NCI-H82 (cell line): Measurements from ENCODE around the gene PRPF4.

Experiments used
- DNase-seq: peaks from one replicate; lab custom pipeline; 2025; lab: John Stamatoyannopoulos, UW

The PRPF4 gene

DNA sequence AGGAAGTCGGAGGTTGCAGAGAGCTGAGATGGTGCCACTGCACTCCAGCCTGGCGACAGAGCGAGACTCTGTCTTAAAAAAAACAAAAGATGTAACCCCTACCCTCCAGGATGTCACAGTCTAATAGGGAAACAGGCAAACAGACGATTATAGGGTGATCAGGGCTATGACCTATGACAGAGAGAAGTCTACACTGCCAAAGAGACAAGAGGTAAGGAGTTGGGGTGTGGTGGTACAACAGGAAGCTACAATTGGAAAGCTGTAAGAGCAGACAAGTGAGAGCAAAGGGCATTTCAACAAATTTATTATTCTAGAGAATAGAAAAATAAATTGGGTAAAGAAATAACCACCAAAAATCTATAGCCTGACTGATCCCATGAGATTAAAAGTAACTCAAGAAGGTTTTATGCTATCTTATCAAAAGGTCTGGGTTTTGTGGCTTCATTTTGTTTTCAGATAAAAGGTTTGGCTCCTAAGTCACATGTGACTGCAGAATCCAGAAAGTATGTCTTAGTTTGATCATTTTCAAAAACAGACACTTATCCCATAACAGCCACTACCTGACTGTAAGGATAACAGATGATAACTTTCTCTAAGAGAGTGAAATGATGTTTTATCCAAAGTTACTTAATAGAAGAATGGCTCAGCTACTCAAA, 7.4 kb upstream of the PRPF4 start:
- no peak for DNase-seq

DNA sequence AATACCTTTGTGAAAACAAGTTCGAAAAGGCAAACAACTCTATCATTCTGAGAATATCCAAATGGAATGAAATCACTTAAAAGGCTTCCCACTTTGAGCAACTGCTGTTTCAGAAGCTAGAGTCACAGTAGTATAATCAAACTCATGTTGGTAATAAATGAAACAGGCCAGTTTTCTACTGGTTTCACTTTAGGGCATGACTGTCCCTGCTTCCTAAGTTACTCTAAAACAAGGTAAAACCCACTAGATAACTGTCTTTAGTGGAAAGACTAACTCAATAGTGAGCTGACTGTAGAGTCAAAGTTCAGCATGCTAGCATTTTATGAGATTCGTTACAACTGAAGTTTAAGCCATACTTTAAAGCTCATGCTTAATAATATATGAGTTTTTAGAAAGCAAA, 6.1 kb upstream of the PRPF4 start:
- no peak for DNase-seq

DNA sequence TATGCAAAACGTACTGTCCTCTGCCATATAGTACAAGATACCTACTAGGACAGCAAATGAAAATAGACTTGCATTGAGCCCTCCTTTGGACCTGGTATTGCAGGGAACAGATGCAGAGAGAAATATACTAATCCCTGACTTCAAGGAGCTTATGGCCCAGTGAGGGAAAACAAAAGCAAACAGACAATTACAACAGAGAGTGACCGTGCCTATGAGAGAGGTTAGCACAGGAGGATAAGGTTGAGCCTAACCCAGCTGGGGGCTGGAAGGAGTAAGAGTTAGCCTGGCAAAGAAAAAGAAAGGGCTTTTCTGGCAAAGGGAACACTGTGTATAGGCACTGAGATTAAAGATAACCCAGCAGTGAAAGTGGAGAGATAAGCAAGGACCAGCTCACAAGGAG, 5.6 kb upstream of the PRPF4 start:
- peak; percentile 79 for DNase-seq

DNA sequence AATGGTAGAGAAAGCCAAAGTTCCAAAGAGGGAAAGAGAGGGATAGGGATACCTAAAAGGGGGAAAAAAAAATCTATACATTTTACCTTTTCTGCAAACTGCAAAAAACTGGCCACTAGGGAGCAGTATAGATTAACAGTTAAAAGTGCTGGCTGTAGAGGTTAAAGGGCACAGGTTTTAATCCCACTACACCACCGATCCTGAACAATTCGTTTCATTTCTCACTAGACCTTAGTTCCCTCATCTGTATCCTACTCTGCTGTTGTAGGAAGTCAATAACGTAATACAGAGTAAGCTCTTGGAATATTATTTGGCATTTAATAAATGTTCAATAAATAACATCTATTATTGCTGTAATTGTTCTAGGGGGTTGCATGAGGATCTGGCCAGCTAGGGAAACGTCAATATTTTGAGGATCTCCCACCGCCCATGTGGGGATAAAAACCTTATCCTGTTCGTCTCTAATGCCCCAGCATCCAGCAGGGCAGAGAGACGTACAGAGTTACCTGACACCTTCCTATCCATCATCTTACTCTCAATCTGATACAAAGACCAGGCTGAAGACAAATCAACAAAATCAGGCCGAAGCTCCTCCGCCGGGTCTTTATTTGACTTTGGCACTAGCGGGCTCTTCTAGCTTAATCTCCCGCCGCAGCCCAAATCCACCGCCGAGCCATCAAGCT, 843 bp upstream of the PRPF4 start:
- peak; percentile 88 for DNase-seq

DNA sequence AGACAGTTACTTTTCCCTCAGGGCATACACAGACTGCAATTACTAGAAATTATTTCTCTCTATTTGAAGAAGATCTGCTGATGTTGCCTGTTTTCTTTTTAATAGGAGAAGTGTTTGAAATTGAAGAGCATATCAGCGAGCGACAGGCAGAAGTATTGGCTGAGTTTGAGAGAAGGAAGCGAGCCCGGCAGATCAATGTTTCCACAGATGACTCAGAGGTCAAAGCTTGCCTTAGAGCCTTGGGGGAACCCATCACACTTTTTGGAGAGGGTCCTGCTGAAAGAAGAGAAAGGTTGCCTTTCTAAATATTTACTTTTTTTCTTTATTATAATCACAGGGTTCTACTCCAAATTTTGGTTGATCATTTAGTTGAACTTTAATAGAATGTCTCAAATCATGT, 3.4 kb downstream of the PRPF4 start:
- DNase-seq, result no peak

DNA sequence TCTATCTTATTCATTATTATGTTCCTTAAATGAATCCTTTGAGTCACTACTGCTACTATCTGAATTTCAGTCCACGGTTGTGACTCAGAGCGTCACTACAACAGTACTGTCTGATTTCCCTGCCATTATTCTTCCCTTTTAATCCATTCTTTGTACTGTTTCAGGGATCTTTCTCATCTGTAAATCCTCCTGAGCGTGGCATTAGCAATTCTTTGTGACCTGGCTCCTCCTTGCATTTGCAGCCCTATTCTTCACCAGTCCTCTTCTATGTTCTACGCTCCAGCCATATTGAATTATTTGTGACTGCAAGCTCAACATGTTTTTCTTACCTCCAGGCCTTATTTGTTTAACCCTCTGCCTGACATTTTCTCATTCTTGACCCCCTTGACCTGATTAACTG, 5.9 kb downstream of the PRPF4 start:
- DNase-seq, result no peak

DNA sequence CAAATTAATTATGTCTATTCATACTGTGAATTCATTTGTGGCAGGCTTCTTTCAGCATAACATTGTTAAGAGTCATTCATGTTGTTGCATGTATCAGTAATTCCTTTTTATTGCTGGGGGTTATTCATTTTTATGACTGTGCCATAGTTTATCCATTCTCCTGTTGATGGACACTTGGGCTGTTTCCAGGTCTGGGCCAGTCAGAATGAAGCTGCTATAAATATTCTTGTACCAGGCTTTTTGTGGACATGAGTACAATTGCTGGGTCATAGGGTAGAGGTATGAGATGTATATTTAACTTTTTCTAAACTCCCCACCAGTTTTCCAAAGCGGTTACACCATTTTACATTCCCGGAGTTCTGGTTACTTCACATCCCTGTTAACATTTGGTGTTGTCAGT, 13.6 kb downstream of the PRPF4 start:
- no peak for DNase-seq

DNA sequence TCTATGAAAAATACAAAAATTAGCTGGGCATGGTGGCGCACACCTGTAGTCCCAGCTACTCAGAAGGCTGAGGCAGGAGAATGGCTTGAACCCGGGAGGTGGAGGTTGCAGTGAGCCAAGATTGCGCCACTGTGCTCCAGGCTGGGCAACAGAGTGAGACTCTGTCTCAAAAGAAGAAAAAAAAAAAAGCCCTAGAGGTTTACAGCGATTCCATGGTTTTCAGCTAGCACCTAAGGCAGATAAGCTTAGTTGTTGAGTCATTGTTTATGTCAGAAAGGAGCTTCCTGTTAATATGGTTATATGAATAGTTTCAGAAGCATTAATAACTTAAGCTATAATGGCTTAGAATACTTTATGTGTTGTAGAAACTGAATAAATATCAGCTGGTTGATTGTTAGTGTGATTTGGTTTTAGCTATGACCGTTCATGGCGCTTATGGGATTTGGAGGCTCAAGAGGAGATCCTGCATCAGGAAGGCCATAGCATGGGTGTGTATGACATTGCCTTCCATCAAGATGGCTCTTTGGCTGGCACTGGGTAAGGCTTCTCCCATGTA, 14.7 kb downstream of the PRPF4 start:
- no peak for DNase-seq

DNA sequence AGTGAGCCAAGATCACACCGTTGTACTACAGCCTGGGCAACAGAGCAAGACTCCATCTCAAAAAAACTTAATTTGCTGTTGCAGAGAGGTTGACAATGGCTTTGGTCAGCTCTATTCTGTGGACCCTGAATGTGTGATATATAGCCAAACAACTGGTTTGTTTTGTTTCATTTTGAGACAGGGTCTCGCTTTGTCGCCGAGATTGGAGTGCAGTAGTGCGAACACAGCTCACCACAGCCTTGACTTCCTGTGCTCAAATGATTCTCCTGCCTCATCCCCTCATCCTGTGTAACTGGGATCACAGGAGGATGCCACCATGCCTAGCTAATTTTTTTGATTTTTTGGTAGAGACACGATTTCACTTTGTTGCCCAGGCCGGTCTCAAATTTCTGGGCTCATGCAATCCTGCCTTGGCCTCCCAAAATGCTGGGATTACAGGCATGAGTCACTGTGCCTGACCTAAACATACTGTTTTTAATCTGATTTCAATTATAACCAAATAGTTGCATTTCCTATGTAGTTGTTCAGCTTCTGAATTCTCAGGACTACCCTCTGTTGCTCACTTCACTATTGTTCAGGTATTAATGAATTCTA, 17.9 kb downstream of the PRPF4 start:
- no peak for DNase-seq

DNA sequence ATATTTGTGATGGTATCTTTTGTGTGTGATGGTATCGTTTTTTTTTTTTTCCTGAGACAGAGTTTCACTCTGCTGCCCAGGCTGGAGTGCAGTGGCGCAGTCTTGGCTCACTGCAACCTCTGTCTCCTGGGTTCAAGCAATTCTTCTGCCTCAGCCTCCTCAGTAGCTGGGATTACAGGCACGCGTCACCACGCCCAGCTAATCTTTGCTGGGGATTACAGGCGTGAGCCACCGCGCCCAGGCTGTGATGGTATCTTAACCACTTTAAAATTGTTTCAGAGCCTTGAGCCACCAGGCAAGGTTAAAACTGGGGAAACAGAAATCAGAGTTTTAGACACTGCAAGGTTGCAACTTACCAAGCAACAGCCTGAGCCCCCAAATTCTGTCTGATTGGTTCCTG, 20.8 kb downstream of the PRPF4 start:
- peak; percentile 77 for DNase-seq

DNA sequence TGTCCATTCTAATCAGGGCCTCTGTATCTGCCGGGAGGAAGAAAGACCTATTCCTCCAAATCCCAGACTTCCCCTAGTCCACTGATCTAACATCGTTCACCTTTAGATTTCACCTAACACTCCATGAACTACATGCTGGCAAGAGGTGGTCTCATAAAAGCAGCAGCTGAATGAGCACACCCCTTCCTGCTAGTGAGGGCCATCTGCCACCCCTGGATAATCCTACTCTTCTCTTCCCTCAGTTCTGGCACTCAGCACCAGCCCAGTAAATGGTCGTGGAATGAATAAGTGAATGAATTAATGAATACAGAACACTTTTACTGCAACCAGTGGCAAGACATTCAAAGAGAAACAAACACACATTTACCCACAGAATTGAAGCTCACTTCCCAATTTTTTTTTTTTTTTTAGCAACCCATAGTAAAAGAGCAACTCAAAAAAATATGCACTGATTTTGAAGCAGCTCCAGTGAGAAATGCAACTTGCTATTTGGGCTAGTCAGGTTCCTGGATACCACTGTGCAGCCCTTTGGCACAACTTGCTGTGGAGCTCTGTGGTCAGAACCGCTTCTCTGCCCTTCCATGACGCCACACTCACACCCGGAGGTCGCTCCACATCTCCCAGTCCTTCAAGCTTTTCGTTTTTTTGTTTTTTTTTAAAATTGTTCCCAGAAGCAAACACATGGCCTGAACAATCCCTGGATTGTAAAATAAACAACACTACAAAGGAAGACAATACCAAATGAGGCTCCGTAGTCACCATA, 21.5 kb downstream of the PRPF4 start:
- DNase-seq, result peak; percentile 93

DNA sequence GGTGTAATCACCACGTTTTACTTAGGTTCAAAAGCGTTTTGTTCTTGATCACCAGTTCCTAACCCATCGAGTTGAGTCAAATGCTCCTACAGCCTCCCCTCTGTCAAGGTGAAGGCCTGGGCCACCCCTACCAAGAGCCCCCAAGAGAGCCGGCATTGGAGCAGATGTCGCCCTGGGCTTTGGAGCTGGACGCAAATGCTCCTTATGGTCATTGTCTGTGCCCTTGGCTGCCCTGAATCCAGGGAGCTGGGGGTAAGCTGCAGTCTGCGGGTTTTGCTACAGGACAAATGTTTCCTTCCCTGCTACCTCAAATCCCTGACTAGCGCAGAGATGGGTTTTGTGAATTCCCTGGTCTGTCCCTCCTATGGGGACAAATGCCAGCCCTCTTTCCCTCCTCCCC, 22.9 kb downstream of the PRPF4 start:
- peak; percentile 53 for DNase-seq

DNA sequence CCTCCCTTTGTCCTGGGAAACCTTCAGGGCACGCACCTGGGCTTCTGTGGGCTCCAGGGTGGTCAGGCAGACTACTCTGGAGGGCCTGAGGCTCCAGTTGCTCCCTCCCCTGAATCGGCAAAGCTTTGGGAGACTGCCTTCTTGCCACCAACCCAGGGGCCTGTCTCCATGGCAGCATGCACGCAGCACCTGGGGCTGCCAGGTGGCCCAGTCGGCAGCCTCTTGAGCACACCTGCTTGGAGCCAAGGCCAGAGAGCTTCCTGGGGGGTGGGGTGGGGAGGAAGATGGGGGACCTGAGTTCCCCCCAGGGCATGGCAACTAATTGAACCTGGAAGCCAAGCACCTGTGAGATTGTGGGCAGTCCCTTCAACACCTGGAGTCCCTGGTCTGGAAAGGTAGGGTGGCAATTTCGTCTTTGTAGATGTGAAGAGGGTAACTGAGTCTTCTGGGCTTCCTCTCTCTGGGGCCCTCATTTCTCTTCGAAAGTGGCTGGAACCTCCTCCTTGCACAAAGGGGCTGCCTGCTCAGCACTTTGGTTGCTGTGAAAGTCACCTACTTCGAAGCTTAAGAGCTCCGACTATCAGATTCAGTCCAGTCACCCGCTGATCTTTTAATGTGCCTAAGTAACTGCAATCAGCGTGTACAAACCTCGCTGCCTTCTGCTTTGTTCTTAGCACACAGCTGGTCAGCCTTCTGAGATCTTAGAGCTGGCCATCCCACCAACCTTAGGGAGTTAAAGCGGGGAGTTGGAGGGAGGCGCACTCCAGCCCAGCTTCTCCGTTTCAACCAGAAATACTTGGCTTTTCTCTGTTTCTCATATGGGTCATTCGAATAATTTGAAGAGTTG, 23.7 kb downstream of the PRPF4 start:
- DNase-seq, result peak; percentile 91

DNA sequence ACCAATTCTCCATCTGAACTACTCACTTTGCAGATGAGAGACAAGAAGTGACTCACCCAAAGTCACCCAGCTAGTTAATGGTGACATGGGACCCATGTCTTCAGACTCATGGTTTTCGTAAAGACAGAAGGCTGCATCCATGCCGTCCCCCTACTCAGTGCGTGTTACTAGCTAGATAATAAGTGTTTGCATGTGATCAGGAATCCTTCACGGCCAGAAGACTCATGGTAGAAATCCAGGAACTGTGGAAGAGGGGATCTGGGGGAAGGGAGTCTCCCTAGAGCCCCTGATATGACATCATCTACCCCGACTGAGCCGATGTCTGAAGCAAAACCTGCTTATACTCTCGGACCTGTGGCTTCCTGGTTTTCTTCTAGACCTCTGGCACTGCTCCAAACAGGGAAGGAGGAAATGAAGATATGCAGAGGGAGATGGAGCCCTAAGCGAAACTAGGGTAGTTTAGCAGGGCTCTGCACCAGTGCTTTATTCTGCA, 24.4 kb downstream of the PRPF4 start:
- DNase-seq, result peak; percentile 29

DNA sequence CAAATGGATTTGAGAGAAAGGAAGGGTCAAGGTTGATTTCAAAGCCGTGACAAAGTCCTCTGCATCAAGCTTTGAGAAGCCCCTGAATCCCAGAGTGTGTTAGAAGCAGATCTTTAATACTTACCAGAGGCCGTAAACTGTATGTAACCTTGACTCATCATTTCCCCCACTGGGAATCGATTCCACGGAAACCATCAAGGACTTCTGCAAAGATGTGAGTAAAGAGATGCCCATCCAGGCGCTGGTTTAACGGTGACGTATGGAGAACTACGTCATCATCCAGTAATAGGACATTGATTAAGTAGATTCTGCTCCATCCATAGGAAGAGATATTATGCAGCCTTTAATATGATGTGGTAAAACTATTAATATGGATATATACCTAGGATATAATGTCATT, 26.1 kb downstream of the PRPF4 start:
- DNase-seq, result no peak

DNA sequence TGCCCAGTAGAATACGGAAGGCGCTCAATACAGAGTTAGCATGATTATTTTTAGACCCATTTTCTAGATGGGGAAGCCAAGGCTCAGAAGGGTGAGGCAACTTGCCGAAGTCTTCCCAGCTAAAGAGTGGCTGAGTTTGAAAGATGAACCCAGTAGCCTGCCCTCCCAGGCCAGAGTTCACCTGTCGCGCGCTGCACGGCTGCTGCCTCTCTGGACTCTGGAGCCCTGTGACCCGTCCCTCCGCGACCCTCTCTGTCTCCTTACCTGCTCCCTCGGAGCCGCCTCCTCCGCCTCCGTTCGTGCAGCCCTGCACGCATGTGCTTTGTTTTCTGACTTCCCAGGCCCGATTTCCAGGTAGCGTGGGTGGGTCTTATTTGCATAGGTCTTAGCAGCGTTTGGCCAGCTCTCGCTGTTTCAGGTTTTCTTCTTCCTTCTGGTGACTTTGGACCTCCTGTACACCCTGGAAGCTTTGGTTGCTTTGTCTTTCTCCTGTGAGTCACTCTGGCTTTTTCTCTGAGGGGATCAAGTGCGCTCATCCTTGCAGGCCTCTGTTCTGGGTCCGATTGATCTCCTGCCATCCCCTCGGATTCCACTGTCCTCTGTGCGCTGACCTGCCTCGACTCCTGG, 27.4 kb downstream of the PRPF4 start, which contains the start of gene RNF183:
Gene RNF183, minus strand, starts transcription at position 585 of the 627 bp plus-strand sequence. CDS start 5,192 bp downstream, outside the sequence.
- DNase-seq, result no peak

DNA sequence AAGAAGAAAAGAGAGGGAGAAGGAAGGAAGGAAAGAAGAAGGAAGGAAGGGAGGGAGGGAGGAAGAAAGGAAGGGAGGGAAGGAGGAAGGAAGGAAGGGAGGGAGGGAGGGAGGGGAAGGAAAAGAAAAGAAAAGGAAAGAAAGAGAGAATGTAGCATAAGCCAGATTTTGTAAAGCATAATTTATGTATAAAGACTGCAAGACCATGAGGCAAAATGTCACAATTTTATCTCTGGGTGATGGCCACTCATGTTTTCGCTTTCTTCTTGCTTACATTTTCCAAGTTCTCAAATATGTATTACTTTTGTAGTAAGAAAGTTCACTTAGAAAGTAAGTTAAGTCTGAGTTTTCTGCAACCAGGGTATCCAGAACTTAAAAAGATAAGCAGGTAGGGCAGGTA, 31.1 kb downstream of the PRPF4 start:
- DNase-seq, result no peak

DNA sequence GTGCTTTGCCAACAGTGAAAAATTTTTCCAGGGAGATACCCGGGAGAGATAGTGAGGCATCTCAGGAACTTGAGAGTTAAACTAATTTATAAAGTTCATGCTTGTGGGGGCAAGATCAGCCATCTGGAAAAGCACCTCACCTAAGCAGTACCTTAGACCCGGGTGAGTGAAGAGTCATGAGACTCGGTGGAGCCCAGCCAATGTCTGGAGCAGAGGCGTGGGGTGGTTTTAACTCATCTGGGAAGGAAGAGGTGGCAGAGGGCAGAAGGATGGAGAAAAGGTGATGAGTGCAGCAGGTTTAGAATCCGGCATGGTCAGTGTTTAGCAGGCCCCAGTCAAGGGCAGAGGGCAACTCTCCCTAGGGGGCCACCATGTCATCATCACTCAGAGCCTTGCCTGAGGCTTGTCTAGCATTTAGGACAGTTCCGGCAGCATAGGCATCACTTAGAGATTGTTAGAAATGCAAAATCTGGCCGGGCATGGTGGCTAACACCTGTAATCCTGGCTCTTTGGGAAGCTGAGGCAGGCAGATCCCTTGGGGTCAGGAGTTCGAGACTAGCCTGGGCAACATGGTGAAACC, 32.0 kb downstream of the PRPF4 start:
- no peak for DNase-seq

DNA sequence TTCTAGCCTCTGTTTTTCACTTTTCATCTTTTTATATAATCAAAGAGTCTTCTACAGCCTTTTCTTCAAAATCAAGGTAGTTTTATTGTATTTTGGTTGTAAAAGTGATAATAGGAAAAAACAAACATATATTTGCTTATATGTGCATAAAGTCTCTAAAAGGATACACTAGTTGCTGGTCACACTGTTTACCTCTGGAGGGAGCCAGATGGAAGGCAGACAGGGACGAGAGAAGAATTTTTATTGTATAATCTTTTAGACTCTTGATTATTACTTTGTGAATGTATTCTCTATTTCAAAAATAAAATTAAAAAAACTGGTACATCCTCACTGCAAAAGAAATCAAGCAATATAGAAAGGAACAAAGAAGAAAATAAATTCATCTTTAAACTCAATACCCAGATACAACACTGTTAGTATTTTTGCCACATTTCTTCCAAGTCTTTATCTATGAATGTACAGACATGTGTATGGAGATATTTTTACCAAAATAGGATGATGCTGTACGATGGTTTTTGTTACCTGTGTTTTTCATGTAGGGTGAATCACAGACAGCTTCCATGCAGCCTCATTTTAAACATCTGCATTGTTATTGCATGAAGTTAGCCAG, 33.9 kb downstream of the PRPF4 start:
- peak; percentile 57 for DNase-seq

DNA sequence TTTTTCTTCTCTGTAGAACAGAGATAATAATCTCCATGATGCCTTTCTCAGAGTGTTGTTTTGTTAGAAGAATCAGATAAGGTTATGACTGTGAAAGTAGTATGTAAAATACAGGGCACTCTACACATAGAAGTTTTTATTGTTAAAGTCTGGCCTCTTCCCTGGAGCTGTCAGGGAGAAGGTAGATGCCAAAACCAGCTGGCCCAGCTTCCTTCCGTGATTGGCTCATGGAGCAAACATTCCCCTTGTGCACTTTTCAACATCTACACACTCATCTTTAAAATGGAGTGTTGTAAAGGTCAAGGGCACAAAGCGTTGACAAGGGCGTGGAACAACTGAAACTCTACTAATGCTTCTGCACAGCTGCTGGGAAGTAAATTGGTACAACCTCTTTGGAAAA, 35.1 kb downstream of the PRPF4 start:
- no peak for DNase-seq
